Measurements from ENCODE around the gene WDR44. TPM values are rescaled to one million over a fixed set of nuclear protein-coding genes. Genes with fewer than 3 reads are reported as not detected.

The WDR44 gene
- total RNA-seq, 2 donors from 2014 or later, result 10.8 to 13.8 TPM

DNA sequence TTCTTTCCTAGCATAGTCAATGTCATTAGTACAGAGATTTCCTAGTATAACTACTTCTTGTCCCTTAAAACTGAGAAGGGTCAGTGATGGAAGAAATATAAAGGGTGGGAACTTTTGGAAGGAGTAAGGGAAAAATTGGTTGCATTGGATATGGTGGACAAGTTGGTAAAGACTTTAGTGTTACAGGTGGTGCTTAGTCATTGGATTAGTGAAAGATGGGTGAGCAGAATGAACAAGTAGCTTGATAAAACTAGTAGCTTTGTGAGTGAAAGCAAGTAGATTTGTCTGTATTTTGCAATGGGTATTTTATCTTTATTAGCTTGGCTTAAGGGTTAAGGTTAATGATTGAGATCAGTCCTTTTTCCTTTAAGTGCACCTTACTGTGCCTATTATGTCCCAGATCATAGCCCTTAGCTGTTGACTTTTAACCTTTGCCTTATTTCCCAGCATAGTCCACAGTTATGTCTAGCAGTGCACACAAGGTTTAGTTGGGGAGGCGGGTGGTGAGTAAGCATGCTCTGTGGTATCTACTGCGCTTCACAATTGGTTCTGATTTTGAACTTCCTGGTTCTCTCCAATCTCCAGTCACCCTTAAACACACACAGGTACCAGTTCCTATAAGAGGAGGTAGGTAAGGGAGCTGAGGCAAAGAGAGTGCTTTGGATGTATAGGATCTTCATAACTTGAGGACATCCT, 9.5 kb downstream of the WDR44 start:
- no peak for DNase-seq
- ATAC-seq, result peak; percentile 59
- intact Hi-C loops (cut with DNase I, micrococcal nuclease), result no loop called here

DNA sequence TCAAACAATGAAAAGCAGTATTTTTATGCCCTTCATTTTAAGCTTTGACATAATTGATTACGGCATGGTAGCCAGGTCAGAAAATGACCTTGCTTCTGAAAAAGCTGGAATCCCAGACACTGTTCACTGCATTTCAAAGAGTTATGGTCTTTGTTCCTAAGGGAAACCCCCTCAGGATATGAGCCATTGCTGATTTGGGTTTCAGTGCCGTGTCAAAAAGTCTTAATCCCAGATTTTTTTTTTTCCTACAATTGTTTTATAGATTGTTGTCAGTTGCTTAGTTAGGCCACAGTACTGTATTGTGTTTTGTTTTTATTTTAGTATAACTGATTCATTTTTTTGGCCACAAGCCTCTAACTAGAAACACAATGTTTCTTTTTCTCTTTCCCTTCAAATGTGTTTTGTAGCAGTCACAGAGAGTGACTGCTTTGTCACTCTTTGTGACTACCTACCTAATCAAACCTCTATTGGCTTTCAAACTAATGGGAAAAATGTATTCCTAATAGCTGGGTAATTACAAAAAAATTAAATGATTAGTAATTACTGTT, 10.3 kb downstream of the WDR44 start:
- intact Hi-C loops (cut with DNase I, micrococcal nuclease), result no loop called here
- ATAC-seq (no peak), DNase-seq (no peak)

DNA sequence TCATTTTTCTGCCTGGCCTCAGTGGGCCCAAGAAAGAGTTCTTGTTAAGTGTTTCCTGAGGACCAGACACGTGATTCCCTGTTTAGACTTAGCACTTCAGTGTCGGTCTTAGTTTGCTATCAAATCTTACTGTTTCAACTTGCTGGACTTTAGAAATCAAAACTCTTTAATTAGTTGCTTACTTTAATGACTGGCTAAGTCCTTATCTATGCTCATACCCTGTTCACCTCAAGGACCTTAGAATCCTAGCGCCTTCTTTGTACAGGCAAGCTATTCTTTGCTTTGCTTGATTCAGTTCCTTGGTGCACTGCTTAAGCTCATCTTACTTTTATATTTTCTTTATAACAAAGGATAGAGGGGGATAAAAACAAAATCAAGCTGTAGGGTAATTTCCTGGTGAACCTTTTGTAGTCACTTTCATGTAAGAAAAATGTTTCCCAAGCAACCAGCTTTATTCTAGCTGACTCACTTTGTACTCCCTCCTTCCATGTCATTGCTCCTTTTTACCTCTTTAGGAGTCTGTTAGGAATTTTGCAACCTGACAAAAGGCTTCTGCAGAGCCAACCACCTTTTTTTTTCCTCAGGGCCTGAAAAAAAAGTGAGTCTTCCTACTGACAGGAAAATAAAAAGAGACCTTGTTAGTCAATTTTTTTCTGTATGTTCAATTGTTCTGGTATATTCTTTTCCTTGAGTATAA, 14.7 kb downstream of the WDR44 start:
- ATAC-seq (no peak), DNase-seq (no peak)
- intact Hi-C loops (cut with DNase I, micrococcal nuclease), result no loop called here

DNA sequence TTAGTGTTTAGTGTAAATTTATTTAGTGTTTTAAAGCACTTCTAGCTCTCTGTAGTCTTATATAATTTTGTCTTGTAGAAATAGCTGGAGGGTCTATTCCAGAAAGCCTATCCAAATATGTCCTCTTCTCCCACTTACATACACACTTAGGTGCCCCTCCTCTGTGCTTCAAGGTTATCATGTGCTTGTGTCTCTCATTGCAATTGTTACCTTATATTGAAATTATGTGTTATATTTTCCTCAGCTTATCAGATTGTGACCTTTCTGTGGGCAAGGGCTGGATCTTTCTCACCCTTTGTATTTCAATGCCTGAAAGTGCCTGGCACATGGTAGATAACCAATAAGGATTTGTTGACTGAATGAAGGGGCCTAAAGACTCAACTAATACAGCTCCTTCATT, 18.4 kb downstream of the WDR44 start:
- ATAC-seq (no peak), DNase-seq (no peak)

DNA sequence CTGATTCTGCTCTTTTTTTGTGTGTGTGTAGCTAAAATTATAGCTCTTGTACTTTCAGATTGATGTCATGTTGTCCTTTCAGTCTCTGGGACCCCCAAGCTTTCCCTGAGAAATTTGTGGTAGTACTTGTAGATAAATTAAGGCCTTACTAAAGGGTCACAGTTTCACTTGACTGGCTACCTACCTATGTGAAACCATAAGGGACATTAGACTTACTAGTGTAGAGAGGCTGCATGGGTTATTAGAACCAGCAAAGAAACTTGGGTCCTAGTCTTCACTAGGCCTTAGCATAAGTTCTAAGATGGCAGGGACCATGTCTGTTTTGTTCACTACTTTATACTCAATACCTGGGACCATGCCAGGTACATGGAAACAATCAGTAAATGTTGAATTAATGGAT, 21.4 kb downstream of the WDR44 start:
- no peak for DNase-seq

More for the DNA sequence above, 18.4 kb downstream of the WDR44 start:
- intact Hi-C loops (cut with DNase I, micrococcal nuclease), result no loop called here

DNA sequence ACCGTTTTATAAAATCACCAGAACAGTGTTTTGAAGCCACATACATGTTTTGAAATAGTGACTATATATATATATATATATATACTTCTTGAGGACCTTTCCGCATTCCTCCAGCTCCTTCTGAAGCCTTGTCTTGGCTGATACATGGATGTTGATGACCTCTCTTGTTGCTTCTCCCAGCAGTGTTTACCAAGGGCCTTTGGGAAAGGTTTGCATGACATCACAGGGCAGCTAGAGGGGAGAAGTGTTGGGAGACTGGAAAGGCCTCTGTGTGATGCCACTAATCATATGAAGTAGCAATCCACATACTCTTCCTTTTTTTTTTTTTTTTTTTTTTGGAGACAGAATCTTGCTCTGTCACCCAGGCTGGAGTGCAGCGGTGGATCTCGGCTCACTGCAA, 22.5 kb downstream of the WDR44 start:
- DNase-seq (no peak), ATAC-seq (no peak)
- intact Hi-C loops (cut with DNase I, micrococcal nuclease), result no loop called here

More for the DNA sequence above, 21.4 kb downstream of the WDR44 start:
- no peak for ATAC-seq
- intact Hi-C loops (cut with DNase I, micrococcal nuclease), result no loop called here

DNA sequence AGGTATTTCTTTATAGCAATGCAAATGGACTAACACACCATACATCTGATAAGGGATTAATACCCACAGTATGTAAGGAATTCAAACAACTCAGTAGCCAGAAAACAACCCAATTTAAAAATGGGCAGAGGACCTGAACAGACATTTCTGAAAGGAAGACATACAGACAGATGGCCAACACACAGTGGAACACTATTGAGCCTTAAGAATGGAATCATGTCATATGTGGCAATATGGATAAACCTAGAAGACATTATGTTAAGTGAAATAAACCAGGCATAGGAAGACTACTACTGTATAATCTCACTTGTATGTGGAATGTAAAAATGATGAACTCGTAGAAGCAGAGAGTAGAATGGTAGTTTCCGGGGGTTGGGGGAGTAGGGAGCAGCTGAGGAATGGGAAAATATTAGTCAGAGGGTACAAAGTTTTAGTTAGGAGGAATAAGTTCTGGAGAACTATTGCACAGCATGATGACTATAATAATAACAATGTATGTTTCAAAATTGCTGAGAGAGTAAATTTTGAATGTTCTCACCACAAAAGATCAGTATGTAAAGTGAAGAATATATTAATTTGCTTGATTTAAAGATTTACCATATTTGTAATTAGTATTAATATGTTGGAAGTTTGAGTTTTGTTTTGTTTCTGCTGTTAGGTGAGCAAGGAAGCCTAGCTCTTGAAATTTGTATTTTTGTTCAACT, 25.2 kb downstream of the WDR44 start:
- DNase-seq (no peak), ATAC-seq (no peak)
- intact Hi-C loops (cut with DNase I, micrococcal nuclease), result no loop called here

DNA sequence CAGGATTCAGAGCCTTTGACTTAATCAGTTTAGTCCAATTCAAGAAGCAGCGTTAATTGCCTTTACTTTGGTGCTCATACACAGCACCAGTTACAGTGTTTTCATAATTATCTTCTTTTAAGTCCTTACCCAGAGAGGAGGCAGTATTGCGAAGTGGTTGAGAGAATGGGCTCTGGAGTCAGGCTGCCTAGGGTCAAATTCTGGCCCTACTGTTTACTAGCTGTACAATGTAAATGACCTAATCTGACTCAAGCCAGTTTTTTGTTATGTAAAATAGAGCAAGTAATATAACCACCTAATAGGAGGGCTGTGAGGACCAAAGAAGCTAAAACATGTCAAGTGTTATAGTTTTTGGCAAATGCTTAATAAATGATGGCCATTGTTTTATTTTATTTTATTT, 27.6 kb downstream of the WDR44 start:
- no peak for DNase-seq
- intact Hi-C loops (cut with DNase I, micrococcal nuclease), result no loop called here
- ATAC-seq, result no peak

DNA sequence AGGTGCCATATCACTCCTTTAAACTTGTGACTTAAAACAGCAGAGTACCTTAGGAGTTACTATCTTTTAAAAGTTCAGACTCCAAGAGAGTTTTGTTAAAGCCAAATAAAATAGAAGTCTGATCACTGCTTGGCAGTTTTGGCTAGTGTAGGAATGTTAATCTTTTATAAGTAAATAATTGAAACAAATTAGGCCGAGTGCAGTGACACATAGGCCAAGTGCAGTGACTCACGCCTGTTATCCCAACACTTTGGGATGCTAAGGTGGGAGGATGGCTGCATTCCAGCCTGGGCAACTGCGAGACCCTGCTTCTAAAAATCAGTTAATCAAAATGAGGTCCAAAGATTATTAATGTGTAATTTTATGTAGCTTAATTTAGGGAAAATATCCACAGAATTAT, 37.2 kb downstream of the WDR44 start:
- intact Hi-C loops (cut with DNase I, micrococcal nuclease), result no loop called here
- DNase-seq (no peak), ATAC-seq (no peak)

DNA sequence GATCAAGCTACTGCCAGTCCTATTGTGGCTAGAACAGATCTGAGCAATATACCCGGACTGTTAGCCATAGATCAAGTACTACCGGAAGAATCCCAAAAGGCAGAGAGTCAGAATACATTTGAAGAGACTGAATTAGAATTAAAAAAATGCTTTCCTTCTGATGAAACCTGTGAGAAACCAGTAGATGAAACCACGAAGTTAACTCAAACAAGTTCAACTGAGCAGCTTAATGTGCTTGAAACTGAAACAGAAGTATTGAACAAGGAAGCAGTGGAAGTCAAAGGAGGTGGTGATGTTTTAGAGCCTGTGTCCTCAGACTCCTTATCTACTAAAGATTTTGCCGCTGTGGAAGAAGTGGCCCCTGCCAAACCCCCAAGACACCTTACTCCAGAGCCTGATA, 46.8 kb downstream of the WDR44 start:
- ATAC-seq (no peak), DNase-seq (no peak)
- intact Hi-C loops (cut with DNase I, micrococcal nuclease), result no loop called here

DNA sequence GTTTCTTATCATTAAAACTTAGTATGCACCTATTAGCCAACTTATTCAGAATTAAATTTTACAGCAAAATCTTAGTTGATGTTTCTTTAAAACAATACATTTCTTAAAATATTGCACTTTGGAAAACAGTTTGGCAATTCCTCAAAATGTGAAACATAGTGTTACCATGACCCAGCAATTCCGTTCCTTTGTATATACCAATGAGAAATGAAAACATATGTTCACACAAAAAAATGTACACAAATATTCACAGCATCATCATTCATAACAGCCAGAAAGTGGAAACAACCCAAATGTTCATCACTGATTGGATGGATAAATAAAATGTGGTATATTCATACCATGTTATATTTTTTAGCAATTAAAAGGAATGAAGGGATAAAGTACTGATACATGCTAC, 50.2 kb downstream of the WDR44 start:
- DNase-seq (no peak), ATAC-seq (no peak)
- intact Hi-C loops (cut with DNase I, micrococcal nuclease), result no loop called here

DNA sequence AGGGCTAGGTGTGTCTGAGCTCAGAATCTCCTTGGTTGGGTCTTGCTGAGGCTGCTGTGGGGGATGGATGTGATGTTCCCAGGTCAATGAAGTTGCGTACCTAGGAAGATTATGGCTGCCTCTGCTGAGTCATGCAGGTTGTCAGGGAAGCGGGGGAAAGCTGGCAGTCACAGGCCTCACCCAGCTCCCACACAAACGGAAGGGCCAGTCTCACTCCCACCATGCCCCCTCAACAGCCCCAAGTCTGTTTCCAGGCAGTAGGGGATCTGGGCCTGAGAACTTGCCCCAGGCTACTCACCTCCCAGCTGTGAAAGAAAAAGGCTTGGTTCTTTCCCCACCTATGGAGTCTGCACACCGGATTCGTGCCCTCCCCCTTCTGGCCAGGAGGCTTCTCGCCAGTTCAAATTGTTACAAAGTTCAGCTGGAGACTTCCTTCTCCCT, 72.9 kb downstream of the WDR44 start:
- ATAC-seq, result peak; percentile 76
- intact Hi-C loops (cut with DNase I, micrococcal nuclease), result no loop called here
- DNase-seq, result peak in 1 of 2 donors; percentile 11

DNA sequence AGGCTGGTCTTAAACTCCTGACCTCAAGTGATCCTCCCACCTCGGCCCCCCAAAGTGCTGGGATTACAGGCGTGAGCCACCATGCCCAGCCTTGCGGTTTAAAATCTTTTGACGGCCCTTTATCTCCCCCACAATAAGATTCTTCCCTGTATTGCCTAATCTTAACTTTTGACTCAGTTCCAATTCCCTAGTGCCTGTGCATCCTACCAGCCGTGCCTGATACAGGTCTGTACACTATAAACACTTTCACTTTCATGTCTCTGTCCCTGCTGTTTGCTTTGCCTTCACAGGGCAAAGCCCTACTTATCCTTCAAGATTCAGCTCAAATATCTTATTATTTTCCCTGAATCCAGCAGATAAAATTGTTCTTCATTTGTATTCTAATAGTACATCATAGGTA, 74.6 kb downstream of the WDR44 start:
- ATAC-seq (peak; percentile 91), DNase-seq (no peak)

DNA sequence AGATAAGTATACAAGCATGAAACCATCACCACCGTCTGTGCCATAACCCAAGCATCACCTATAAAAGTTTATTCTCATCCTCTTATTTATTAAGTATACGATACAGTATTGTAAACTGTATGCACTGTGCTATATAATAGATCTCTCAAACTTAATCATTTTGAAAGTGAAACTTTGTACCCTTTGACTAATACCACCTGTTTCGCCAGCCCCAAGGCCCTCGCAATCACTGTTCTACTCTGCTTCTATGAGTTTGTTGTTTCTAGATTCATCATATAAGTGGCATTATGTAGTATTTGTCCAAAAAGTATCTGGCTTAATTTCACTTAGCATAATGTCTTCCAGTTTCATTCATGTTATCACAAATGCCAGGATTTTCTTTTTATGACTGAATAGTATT, 77.7 kb downstream of the WDR44 start:
- ATAC-seq (no peak), DNase-seq (no peak)
- intact Hi-C loops (cut with DNase I, micrococcal nuclease), result no loop called here

More for the DNA sequence above, 74.6 kb downstream of the WDR44 start:
- intact Hi-C loops (cut with DNase I, micrococcal nuclease), result no loop called here

DNA sequence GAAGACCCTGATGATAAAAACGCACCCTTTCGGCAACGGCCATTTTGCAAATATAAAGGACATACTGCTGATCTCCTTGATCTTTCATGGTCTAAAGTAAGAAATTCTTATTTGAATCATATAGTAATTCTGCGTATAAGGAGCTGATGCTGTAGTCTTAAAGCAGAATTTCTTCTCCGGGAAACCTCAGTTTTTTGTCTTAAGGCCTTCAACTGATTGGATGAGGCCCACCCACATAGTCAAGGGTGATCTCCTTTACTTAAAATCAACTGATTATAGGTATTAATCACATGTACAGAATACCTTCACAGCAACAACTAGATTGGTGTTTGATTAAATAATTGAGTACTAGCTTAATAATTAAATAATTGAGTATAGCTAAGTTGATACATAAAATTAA, 86.9 kb downstream of the WDR44 start:
- intact Hi-C loops (cut with DNase I, micrococcal nuclease), result no loop called here
- ATAC-seq (no peak), DNase-seq (no peak)

DNA sequence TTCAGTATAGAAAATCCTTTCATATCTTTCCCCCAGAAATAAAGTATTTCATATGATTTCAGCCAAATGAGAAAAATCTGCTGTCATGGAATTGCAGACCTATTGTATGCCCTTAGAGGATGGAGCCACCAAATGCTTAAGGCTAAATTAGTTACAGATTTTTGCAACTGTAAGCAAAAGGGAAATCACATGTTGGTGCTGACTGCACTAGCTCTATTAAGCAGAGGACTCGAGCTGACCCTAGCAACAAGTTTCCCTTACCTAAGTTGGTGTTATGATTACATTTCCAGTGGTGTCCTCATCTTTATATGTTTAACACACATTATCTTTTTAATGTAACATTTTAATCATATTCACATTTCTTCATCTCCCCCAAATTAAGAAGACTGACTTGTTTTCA, 91.4 kb downstream of the WDR44 start:
- intact Hi-C loops (cut with DNase I, micrococcal nuclease), result no loop called here
- no peak for DNase-seq
- no peak for ATAC-seq

DNA sequence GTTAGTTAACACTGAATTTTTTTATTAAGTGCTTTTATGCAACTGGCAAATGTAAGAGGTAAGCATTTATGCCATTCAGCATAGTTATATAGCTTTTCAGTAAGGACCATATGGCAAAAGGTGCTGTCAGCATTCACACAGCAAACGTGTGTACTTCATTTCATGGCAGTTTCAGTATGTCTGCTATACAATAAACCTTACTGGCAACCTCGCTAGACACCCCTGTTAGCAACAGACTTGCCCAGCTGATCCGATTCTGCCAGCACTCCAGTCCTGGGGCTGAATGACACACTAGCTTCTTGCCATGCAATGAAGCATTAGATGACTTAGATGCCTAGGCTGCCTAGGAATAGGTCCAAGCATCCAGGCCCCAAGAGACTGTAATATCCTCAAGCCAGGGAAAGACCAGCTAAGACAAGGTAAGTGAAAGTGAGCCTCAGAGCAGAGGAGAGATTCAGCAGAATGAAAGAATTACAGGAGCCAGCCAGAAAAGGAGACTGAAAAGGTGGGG, 102.4 kb downstream of the WDR44 start:
- ATAC-seq (no peak), DNase-seq (no peak)
- intact Hi-C loops (cut with DNase I, micrococcal nuclease), result no loop called here

DNA sequence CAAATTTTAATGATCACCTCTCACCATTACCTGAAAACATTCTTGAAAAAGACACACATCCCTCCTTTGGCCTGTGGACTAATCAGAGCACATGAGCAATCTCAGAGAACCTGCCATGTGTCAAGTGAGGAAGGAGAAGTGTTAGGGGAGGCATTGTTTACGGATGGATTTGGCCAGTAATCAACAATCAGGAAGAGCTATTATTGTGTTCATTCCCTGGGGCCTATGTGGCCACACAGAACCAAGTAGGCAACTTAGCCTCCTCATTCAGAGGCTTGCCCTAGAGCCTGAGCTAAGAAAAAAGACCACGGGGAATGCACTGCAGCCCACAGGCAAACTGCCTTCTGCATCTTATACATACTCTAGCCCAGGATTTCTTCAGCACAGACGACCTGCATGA, 109.1 kb downstream of the WDR44 start:
- intact Hi-C loops (cut with DNase I, micrococcal nuclease), result no loop called here
- DNase-seq, result no peak
- no peak for ATAC-seq

DNA sequence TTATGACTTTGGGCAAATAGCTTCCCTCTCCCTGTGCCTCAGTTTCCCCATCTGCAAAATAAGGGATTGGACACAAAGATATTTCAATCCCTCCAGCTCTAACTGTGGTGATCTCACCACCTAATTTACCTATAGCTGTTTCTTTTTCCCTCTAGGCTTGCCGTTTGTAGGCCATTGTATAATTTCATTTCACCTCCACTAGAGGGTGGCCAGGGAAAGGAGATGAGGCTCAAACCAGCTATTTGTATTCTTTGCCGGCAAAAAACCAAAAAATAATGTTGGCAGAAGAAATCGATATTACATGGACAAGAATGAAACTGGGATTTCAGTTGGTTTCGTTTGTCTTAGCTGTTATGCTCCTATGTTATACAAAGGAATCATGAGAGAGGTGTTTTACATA, 113.6 kb downstream of the WDR44 start:
- no peak for ATAC-seq
- intact Hi-C loops (cut with DNase I, micrococcal nuclease), result no loop called here
- no peak for DNase-seq

DNA sequence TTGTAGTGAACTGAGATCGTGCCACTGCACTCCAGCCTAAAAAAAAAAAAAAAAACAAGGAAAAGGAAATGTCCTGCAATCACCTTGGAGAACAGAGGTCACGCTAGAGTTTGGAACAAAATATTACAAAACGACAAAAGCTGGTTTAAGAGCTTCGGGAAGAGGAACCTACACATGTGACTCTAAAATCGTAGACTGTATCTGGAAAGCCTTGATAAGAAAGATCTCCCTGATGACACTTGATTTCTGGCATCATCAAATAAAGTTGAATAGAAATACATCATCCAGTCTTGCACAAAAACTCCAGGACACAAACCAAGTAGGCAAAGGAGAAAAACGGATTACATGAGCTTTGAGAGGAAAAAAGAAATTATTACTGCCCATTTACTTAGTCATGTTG, 118.6 kb downstream of the WDR44 start:
- intact Hi-C loops (cut with DNase I, micrococcal nuclease), result no loop called here
- ATAC-seq (no peak), DNase-seq (no peak)
